ENCODE measurements around the gene CA4. TPM values are rescaled to one million over a fixed set of nuclear protein-coding genes. Genes with fewer than 3 reads are reported as not detected.
A peak's percentile ranks its signal among the peaks of the same experiment; 100 is the strongest.
"Not testable (repeated sequence)": the region's sequence is repeated elsewhere in the genome, so short reads cannot be mapped to it uniquely, and the experiment has no call there.

CA4 gene
- not detected in 2 replicates for total RNA-seq (2014; rRNA removed; shearing (Covaris generic))

DNA sequence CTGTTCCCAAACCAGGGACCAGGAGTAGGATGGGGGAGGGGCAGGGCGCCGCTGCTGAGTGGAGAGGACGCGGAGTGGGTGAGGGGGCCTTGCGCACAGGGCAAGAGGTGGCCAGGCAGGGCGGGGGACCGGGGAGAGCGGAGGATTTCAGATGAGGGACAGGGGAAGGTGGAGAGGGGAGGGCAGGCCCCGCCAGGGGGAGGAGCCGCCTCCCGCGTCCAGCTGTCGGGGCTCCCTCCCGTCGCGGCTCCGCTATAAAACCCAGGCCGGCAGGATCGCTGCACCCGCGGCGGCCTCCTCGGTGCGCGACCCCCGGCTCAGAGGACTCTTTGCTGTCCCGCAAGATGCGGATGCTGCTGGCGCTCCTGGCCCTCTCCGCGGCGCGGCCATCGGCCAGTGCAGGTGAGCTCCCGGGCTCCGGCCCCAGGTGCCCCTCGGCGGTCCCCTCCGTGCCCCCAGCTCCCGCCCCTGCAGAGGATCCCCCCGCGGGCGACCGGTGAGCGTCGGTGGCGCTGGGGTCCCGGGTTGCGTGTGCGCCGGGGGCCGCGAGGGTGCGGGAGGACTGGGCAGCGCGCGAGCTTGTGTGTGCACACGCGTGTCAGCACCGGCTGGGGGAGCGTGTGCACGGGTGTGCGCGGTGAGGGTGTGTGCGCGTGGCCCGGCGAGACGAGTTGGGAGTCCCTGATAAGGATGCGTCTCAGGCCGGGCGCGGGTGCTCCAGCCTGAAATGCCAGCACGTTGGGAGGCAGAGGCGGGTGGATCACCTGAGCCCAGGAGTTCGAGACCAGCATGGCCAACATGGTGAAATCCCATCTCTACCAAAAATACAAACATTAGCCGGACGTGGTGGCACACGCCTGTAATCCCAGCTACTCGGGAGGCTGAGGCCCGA is at the start of gene CA4:
CA4 (plus strand) TSS at position 283 of the 892 bp plus-strand sequence; CDS start at position 345, 62 bp downstream.
- in situ Hi-C loops (cut with HindIII; ENCODE audit: low sequenced_read_pairs): no loop called here
- peak; percentile 83 for DNase-seq (ENCODE audit: low spot score)

DNA sequence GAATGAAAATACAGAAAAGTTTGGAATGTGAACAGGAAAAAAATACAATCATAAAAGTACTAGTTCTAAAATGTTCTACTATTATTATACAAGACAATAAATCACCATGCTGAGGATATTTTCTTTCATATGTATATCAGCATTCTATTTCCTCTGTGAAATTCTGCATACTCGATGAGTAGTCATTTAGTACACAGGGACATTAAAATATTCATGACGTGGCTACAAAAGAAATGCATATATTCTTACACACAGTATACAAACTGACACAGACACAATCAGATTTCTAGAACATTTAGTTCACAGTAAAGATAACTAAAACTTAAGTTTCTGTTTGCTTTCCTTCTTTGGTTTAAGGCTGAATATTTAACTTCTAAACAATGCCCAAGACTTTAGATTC is 49.2 kb upstream of the CA4 start:
- DNase-seq (ENCODE audit: low spot score); in situ Hi-C loops (cut with HindIII; ENCODE audit: low sequenced_read_pairs): not testable (repeated sequence)

DNA sequence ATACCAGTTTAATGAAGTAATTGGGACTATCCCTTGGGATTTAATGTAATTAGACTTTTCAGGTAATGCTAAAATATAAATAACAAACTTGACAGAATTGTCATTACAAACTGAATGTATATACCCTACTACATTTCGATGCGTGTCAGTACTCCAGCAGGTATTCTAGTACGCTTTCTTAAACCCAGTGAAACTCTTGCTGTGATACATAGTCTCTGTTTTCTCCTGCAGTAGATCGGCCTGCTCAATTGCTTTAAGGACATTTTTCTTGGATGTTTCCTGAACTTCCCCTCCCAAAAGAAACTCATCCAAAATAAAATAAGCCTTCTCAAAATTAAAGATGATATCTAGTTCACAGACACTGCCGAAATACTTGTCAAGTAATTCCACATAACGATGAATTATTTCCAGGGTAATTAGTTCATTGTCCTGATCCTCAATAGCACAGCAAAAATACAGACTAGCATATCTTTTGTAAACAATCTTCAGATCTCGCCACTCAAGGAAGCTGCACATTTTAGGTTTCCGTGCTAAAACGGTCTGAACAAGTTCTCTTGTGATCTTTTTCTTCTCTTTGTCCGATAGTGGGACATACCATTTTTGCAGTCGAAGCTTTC is 47.6 kb upstream of the CA4 start:
- in situ Hi-C loops (cut with HindIII; ENCODE audit: low sequenced_read_pairs); DNase-seq (ENCODE audit: low spot score): not testable (repeated sequence)

DNA sequence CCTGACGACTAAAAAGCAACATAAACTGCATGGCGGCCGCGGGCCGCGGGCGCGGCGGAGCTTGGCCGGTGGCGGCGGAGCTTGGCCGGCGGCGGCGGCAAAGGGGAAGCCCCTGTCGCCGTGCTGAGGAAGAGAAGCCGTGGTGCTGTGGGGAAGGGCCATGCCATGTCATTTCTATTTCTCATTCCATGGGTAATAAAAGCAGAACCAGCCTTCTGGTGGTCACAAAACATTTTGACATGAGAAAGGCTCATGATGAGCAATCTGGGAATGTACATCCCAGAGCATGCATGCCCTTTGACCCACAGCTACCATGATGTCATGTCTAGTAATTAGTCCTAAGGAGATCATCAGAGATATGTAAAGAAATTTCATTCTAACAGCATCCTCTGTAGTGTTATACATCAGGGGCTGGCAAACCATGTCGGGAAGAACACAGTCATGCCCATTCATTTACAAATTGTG is 47.1 kb upstream of the CA4 start:
- DNase-seq (ENCODE audit: low spot score): peak; percentile 3
- in situ Hi-C loops (cut with HindIII; ENCODE audit: low sequenced_read_pairs): no loop called here

DNA sequence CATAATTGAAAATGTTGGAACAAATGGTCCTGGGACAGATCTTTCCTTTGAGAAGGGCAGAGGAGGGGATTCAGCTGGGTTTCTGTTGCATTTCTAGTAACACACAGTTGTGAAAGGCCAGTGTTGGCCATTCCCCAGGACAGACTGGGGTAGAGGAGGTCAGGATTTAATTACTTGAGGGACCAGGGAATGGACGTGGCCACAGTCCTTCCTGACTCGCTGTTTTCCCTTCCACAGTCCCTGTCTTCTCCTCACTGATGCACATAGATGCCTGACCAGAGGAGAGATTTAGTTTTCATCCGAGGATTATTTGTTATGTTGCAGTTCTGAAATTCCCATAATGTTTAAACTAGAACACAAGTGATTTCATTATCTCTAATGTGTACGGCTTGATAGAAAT is 45.8 kb upstream of the CA4 start:
- in situ Hi-C loops (cut with HindIII; ENCODE audit: low sequenced_read_pairs): no loop called here
- no peak for DNase-seq (ENCODE audit: low spot score)

DNA sequence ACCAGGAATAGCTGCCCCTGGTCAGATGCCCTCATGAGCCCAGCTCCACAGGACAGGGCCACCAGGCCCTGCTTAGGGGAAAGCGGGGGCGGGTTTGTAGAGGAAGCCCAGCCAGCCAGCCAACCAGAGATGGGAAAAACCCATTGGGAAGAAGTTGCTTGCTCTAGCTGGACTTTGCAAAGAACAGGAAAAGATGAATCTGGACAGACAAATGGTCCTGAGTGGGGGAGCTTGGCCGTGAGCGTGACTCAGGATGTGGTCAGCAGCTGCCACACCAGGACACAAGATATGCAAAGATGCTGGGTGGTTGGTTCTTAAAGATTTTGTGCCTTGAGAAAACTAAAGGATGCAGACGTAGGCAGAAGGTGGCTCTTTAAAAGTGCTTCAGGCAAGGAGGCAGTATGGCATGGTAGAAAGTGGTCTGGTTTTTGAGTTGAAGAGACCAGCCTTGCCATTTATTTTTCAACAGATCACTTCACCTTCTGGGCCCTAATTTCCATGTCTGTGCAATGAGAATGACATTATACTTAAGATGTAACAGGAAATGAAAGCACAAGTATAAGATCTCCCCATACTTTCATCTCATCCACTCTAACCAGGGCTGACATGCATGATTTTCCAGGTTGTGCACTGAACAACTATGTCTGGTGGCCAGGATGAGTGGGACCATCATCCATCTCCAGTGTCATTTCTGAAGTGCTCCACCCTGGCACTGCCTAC is 43.3 kb upstream of the CA4 start:
- no peak for DNase-seq (ENCODE audit: low spot score)
- in situ Hi-C loops (cut with HindIII; ENCODE audit: low sequenced_read_pairs): no loop called here

DNA sequence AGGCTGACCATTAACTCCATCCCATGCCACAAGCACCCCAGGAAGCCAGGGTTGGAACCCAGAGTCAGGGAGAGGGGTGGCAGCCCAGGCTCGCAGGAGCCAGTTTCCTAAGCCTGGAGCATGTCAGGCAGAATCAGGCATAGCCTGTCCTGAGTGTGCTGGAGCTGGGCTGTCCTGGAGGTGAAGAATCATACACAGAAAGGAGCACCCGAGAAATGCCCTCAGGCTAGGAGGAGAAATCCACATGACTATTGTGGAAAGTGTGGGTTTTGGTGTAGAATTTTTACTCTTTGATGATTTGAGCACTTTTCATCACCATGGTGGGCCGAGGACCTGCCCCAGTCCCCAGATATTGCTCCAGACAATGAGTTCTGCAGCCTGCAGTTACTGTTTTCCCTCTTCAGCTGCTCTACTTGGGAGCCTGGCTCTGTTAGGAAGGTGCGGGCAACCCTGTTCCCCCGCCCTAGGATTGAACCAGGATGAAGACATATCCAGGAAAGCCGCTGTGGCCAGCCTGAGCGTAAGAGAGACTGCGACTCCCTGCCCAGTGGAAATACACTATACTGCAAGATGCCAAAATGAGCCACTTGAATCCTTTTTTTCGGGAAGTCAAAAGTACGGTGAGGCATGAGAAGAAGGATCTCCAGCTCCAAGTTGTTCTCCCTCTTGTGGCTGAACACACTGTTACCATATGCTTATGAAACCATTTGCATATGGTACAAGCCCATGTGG is 42.1 kb upstream of the CA4 start:
- in situ Hi-C loops (cut with HindIII; ENCODE audit: low sequenced_read_pairs): no loop called here
- DNase-seq (ENCODE audit: low spot score): no peak

DNA sequence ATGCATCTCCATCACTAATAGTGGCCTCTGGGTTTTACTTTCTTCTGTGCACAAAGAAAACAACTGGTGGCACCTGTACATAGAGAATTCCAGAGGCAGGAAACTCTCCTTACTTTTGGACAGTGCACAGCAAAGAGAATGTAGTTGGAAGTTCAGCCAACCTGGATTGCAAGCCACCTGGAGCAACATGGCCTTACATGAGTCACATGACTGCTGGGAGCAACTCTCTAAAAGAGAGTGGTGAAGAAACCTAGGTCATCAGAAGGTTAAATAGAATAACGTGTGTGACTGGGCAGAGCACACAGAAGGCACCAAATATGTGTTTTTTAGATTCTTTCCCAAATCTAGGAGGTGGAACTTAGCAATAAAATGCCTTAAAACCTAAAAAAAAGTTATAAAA is 41.5 kb upstream of the CA4 start:
- DNase-seq (ENCODE audit: low spot score); in situ Hi-C loops (cut with HindIII; ENCODE audit: low sequenced_read_pairs): not testable (repeated sequence)

DNA sequence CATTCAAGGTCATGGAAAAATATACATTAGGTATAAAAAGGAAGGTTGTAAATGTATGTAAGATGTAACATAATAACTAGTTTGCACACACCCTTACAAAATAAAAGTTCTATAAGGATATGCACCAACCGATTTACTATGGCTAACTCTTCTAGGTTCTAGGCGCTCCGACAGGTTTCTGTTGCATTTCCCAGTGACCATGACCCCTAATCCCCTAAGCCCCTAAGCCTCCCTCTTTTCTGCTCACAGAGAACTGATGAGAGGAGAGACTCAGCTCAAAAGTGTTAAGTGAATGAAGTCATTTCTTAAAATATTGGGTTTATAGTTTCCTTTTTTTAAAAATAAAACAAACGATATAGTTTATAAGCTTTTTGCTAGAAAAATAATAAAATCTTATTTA is 41.1 kb upstream of the CA4 start:
- in situ Hi-C loops (cut with HindIII; ENCODE audit: low sequenced_read_pairs): no loop called here
- no peak for DNase-seq (ENCODE audit: low spot score)

DNA sequence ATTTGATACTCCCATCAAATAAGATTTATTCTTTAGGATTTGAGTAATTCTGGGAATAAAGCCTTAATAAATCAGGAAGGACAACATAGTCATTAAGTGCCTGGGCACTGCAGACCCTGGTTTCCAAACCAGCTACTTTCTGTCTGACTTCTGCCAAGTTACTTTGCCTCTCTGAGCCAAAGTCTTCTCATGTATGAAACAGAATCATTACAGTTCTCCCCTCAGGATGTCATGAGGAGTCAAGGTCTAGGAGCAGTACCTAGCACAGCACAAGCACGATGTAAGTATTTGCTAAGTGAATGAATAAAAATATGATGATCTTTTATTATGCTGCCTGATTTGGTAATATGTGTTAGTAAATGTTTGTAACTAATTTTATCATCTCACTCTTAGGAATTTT is 40.6 kb upstream of the CA4 start:
- DNase-seq (ENCODE audit: low spot score): no peak
- in situ Hi-C loops (cut with HindIII; ENCODE audit: low sequenced_read_pairs): no loop called here

DNA sequence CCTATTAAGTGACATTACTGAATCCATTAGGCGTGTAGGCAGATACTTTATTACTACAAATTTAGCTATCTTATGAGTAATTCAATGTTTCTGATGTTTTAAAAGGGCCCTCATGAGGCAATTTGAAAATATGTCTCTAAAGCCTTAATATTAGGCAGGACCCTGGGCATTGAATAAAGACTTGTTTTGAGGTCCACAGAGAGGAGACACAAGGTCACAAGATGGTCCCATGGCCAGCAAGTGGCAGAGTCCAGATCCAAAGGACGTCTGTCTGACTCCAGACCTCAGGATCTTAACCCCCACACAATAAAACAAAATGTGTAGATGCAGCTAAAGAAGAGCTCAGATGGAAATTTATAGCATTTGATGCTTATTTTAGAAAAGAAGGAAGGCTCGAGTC is 39.2 kb upstream of the CA4 start:
- in situ Hi-C loops (cut with HindIII; ENCODE audit: low sequenced_read_pairs): no loop called here
- no peak for DNase-seq (ENCODE audit: low spot score)

DNA sequence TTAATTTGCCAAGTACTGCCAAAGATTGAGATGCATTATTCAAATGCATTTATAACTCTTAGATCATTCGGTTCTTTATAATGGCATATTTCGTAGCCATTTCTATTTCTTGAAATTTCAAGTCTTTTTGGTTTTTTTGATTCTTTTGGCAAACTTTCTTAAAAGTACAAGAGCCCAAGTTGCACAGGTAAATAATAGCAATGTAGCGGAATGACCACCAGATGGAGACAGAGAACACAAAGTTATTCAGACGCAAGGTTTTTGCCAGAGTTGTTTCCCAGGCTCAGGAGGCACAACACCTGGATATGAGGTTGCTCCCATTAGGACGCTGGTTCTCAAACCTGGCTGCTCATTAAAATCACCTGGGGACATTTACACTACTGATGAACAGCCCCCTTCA is 38.1 kb upstream of the CA4 start:
- in situ Hi-C loops (cut with HindIII; ENCODE audit: low sequenced_read_pairs); DNase-seq (ENCODE audit: low spot score): not testable (repeated sequence)

DNA sequence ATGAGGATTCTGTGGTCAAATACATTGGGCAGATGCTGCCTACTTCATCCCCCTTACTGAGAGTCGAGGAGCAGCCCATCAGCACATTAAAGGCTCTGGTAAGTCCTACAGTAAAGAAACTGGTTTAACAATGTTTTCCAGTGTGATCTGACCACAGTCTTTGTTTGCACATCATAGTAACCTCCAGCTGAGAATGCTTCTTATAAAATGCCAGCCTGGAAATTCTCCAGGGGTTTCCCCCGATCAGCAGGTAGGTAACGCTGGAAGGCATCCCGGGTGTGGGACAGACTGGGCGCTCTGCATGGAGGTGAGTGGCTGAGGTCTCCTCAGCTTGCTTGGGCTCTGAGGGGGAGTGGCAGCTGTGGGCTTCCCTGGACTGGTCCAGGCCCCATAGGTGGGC is 34.4 kb upstream of the CA4 start:
- DNase-seq (ENCODE audit: low spot score); in situ Hi-C loops (cut with HindIII; ENCODE audit: low sequenced_read_pairs): not testable (repeated sequence)

DNA sequence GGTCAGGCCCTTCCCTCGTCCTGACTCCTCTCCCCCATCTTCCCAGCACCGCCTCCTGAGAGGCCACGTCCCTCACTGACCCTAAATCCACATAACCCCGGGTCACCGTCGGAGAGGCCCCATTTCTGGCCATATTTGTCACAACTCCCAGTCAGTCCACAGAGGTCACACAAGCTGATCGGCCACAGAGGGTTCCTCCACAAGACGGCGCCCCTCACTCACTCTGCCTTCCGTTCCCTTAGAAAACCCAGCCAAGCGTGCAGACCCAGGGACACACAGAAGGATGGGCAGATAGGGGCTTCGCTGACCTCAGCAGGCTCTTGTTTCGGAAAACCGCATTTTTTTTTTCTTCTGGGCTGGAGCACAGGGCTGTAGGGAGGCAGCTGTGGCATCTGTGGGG is 33.6 kb upstream of the CA4 start:
- in situ Hi-C loops (cut with HindIII; ENCODE audit: low sequenced_read_pairs); DNase-seq (ENCODE audit: low spot score): not testable (repeated sequence)

DNA sequence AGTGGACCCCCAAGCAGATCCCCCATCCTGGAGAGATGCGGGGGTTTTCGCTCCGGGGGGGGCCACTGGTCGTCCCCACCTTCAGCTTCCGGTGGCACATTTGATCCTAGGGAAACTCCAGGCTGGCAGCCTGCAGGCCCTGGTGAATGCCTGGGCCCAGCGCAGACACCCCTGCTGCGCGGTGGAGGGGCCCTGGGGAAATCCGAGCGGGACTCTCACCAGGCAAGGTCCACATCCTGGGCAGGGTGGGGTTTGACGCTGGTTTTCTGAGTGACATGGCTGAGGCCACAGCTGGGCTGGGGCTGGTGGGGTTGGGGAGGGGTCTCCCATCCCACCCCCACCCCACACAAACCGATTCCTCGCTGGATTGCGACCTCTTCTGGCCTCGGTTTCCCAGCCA is 30.6 kb upstream of the CA4 start:
- in situ Hi-C loops (cut with HindIII; ENCODE audit: low sequenced_read_pairs); DNase-seq (ENCODE audit: low spot score): not testable (repeated sequence)

DNA sequence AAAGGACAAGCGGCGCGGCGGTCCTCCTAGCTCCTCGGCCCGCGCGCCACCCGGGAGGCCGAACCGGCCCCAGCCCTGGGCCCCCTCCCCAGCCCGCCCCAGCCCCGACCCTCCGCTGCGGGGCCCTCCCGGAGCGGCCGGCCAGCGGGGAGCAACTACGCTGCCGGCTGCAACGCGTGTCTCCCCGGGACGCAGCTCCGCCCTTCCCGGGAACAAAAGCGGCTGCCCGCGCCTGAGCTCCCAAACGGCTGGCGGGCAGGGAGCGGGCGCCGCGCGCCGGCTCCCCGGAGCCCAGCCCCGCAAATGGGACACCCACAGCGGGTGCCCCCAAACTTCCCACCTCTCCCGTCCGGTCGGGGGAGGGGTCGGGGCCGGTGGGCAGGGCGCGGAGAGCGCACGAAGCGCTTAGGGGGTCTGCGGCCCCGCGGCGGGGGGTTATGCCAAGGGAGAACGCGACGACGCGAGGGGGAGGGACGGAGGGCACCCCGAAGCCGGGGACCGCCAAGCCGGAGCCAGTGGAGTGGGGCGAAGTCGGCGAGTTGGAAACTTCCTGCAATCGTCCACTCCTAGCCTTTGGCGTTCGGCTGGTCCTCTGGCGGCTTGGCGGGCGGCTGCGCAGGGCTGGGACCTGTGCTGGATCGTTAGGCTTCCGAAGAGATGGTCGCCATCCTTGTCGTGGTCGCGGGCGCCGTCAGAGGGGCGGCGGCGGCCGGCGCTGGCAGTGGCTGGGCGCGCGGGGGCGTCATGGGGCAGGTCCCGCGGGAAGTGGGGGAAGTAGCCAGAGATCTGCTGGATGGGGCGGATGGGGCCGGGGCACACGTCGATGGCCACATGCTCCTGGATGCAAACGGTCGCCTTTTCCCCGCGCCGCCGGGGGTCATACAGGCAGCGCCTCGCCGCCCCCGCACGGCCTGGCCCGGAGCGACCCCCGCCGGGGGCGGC is 29.7 kb upstream of the CA4 start:
- DNase-seq (ENCODE audit: low spot score): not testable (repeated sequence)

DNA sequence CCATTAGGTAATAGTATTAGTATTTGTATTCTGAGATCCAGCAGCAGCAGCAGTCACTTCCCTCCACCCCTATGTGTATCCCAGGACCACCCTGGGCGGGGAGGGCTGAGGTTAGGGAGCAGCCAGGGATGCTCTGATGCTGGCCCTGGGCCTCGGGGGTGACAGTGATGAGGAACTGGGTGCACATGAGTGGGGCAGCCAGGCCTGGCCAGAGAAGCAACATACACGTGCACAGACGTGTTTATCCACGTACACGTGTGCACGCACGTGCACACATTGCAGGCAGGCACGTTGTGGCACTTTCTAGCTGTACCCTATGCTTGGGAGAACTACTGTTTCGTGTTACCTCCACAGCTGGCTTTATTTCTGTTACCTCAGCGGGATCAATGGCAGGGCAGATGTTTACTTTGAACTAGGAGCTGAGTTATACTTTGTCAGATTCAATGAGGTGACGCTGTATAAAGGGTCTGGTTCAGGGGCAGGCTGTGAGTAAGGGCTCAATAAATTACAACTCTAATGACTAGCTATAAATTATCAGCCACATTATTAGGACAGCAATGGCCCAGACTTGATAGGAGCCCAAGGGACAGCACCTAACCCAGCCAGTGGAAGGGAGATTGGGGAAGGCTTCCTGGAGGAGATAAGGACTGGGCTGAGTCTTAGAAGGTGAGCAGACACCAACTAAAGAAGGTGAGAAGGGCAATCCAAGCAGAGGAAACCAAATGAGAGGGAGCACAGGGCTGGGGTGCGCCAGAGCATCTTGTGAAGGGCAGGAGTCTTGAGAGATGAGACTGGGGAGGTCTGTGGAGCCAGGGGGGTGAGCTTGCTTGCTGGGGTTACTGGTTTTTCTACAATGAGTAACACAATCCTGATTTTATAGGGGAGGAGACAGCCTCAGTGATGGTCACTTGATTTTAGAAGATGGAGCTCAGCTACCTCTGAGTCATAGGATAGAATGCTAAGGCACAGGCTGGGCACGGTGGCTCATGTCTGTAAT is 22.4 kb upstream of the CA4 start:
- DNase-seq (ENCODE audit: low spot score): no peak
- in situ Hi-C loops (cut with HindIII; ENCODE audit: low sequenced_read_pairs): no loop called here

More for the DNA sequence above, 29.7 kb upstream of the CA4 start:
- in situ Hi-C loops (cut with HindIII; ENCODE audit: low sequenced_read_pairs): not testable (repeated sequence)
